GM12878 (cell line): ENCODE measurements around the gene BFSP2. TPM values are rescaled to one million over a fixed set of nuclear protein-coding genes. Genes with fewer than 3 reads are reported as not detected.

Experiments used
- ATAC-seq: fragments of 200-7000 bp; cut with Tn5 transposase; 3 replicates; pipeline ENCODE4 v1.9.1; 2020; ENCODE audit warnings: mild to moderate bottlenecking, moderate library complexity
- BruUV-seq: library from RNA; stranded (reverse); fragments of 400-500 nt; replicated peaks from 2 replicates; lab custom pipeline; 2021; lab: Mats Ljungman, UMichigan
- CTCF ChIA-PET: fragments of 300-600 bp; sonication (Branson Sonifier 250); formaldehyde crosslinking; extraction: SDS; loops from one replicate; lab custom pipeline; 2021; ENCODE audit warnings: inconsistent platforms; lab: Yijun Ruan, JAX
- POLR2A ChIA-PET: fragments of 350-600 bp; formaldehyde crosslinking; extraction: SDS; loops from one replicate; lab custom pipeline; 2021; ENCODE audit warnings: inconsistent platforms; lab: Charles Lee
- RAD21 ChIA-PET: fragments of 300-600 bp; sonication (Branson Sonifier 250); formaldehyde crosslinking; loops from one replicate; lab custom pipeline; 2023; ENCODE audit warnings: antibody characterized with exemption; ENCODE audit not compliant: unreplicated experiment; lab: Charles Lee
- SMC1A ChIA-PET: fragments of 300-600 bp; sonication (Branson Sonifier 250); formaldehyde crosslinking; loops from one replicate; lab custom pipeline; 2023; ENCODE audit not compliant: unreplicated experiment, uncharacterized antibody; lab: Charles Lee
- DNase-seq: peaks from one replicate; pipeline ENCODE4 v3.0.0-alpha.2; 2011; ENCODE audit warnings: low read depth, low spot score
- FAIRE-seq: peaks from 3 replicates; lab custom pipeline; 2011; peaks lifted over from hg19 to GRCh38; lab: Jason Lieb, UNC
- H2AFZ ChIP-seq: 2 replicates; pipeline ENCODE4 v1.6.0; 2011; ENCODE audit warnings: low read depth, low read length, control low read depth; ENCODE audit not compliant: control insufficient read depth
- H3K27ac ChIP-seq: 2 replicates; pipeline ENCODE4 v1.5.1; 2011; ENCODE audit warnings: control low read depth; ENCODE audit not compliant: control insufficient read depth, insufficient read depth
- H3K27me3 ChIP-seq, 2 experiments: replicated peaks in 1 of 2; 2 replicates each; pipeline versions ENCODE4 v1.6.0 to v1.6.1; 2011; ENCODE audit warnings: low read length in 1 of 2; ENCODE audit not compliant: control insufficient read depth in 2 of 2, insufficient read depth in 2 of 2
- H3K36me3 ChIP-seq, 2 experiments: 2 replicates each; pipeline ENCODE4 v1.5.1; 2011; ENCODE audit warnings: low read length in 1 of 2; ENCODE audit not compliant: control insufficient read depth in 2 of 2, insufficient read depth in 2 of 2
- H3K4me1 ChIP-seq: 2 replicates; pipeline ENCODE4 v1.6.1; 2011; ENCODE audit warnings: mild to moderate bottlenecking, low read length, moderate library complexity, mixed read lengths; ENCODE audit not compliant: control insufficient read depth, insufficient read depth
- H3K4me2 ChIP-seq: 2 replicates; pipeline ENCODE4 v1.6.0; 2011; ENCODE audit warnings: control low read depth; ENCODE audit not compliant: control insufficient read depth, insufficient read depth
- H3K4me3 ChIP-seq: fragments of 200-600 bp; sonication (generic); 2 replicates; pipeline ENCODE4 v1.5.1; 2016
- H3K79me2 ChIP-seq: 2 replicates; pipeline ENCODE4 v1.6.0; 2011; ENCODE audit warnings: low read length; ENCODE audit not compliant: control insufficient read depth, insufficient read depth
- H3K9ac ChIP-seq: 2 replicates; pipeline ENCODE4 v1.8.0; 2011; ENCODE audit warnings: low read length, control low read depth, mixed read lengths; ENCODE audit not compliant: control insufficient read depth, insufficient read depth
- H3K9me3 ChIP-seq: replicated peaks from 3 replicates; pipeline ENCODE4 v1.5.1; 2011; ENCODE audit warnings: mild to moderate bottlenecking, low read length; ENCODE audit not compliant: control insufficient read depth, insufficient read depth
- H4K20me1 ChIP-seq: 2 replicates; pipeline ENCODE4 v1.6.0; 2011; ENCODE audit not compliant: control insufficient read depth, insufficient read depth
- BCL11A ChIP-seq: IDR thresholded peaks from 2 replicates; pipeline ENCODE4 v1.6.1; 2011; ENCODE audit warnings: low read depth, low read length
- BCL3 ChIP-seq: IDR thresholded peaks from 2 replicates; pipeline ENCODE4 v1.6.1; 2011; ENCODE audit warnings: borderline replicate concordance, low read depth, mild to moderate bottlenecking, moderate library complexity, low read length; ENCODE audit not compliant: insufficient read depth, poor library complexity, severe bottlenecking
- EGR1 ChIP-seq, 2 experiments: IDR thresholded peaks; 1 replicate in 1 of 2; 2 replicates in 1 of 2; pipeline ENCODE4 v1.6.1; 2011 to 2012; ENCODE audit warnings: low read depth in 2 of 2, low read length in 2 of 2, borderline replicate concordance in 1 of 2, mild to moderate bottlenecking in 1 of 2, moderate library complexity in 1 of 2
- NFXL1 ChIP-seq: fragments of 450-650 bp; IDR thresholded peaks from 2 replicates; pipeline ENCODE4 v1.6.1; 2017; ENCODE audit warnings: antibody characterized with exemption, mild to moderate bottlenecking, borderline replicate concordance
- NKRF ChIP-seq: fragments of 450-650 bp; conservative IDR thresholded peaks from 2 replicates; pipeline ENCODE4 v1.6.1; 2017; ENCODE audit warnings: mild to moderate bottlenecking, moderate library complexity
- NR2F1 ChIP-seq: fragments of 450-650 bp; conservative IDR thresholded peaks from 2 replicates; pipeline ENCODE4 v1.6.1; 2017; ENCODE audit warnings: mild to moderate bottlenecking
- PBX3 ChIP-seq: IDR thresholded peaks from 2 replicates; pipeline ENCODE4 v1.6.1; 2011; ENCODE audit warnings: mild to moderate bottlenecking, low read depth, low read length, moderate library complexity; ENCODE audit not compliant: insufficient replicate concordance
- SKIL ChIP-seq: fragments of 450-650 bp; IDR thresholded peaks from 2 replicates; pipeline ENCODE4 v1.6.1; 2017; ENCODE audit warnings: mild to moderate bottlenecking, low read depth, inconsistent platforms; ENCODE audit not compliant: poor library complexity, severe bottlenecking
- SMARCA5 ChIP-seq: fragments of 450-650 bp; IDR thresholded peaks from 2 replicates; pipeline ENCODE4 v1.6.1; 2017; ENCODE audit warnings: mild to moderate bottlenecking
- SMC3 ChIP-seq: IDR thresholded peaks from 2 replicates; pipeline ENCODE4 v1.6.1; 2011; ENCODE audit warnings: low read length, improper control_type of control experiment, borderline replicate concordance
- YBX1 ChIP-seq: fragments of 450-650 bp; IDR thresholded peaks from 2 replicates; pipeline ENCODE4 v1.6.1; 2016; ENCODE audit warnings: antibody characterized with exemption
- ZNF592 ChIP-seq: fragments of 450-650 bp; IDR thresholded peaks from 2 replicates; pipeline ENCODE4 v1.6.1; 2017; ENCODE audit warnings: mild to moderate bottlenecking, moderate library complexity
- WGBS: methylation state at CpG from one replicate; pipeline ENCODE4 v1.1.6; 2016; ENCODE audit warnings: low lambda C conversion rate; ENCODE audit not compliant: insufficient replicate concordance, insufficient coverage; ENCODE audit errors: missing lambda C conversion rate; 5-methylcytosine and 5-hydroxymethylcytosine counted together
- in situ Hi-C: fragments of 300-500 bp; cut with MboI; formaldehyde crosslinking; loops from 9 replicates; pipeline ENCODE4 v1.14.3; 2018; ENCODE audit warnings: mixed read lengths
- intact Hi-C: fragments of 100-400 bp; cut with micrococcal nuclease; formaldehyde crosslinking; loops from one replicate; pipeline ENCODE4 v1.14.2; 2022; ENCODE audit not compliant: unreplicated experiment
- polyA plus RNA-seq, 11 experiments: library from polyadenylated mRNA; depleted of rRNA in 4 of 11; unstranded in 6 of 11; stranded (reverse) in 5 of 11; fragments of >200 nt; fragmentation: Nextera tagmentation in 4 of 11; fragmentation: Illumina TruSeq in 1 of 11; extraction: Ambion mirVana in 4 of 11; extraction: Trizol in 1 of 11; gene quantifications; 1 replicate in 1 of 11; 2 replicates in 10 of 11; pipeline versions ENCODE4 v1.2.1 to v1.2.3, GENCODE V29; 2011 to 2016; ENCODE audit warnings: inconsistent platforms in 2 of 11, missing spikeins in 2 of 11, low read depth in 1 of 11
- total RNA-seq, 4 experiments: library from RNA; depleted of rRNA in 3 of 4; stranded (reverse); fragments of >200 nt in 3 of 4; fragmentation: Illumina TruSeq in 1 of 4; extraction: Trizol in 1 of 4; gene quantifications; 2 replicates each; pipeline versions ENCODE4 v1.2.1 to v1.2.3, GENCODE V29; 2013 to 2021

Gene BFSP2
- total and polyA plus RNA-seq, 10 of the 15 experiments (the other 5 are each of a cell fraction or from before 2014, with no cell fraction given), result 1.5 to 20.4 (median 7.3) TPM

GRCh38 chr3:133472242-133472641, 72.4 kb downstream of the BFSP2 start:
- 92% methylated on average over 24 of the region's 24 CpGs for whole genome bisulfite sequencing
- TF ChIP-seq SMC3 (no peak), NR2F1 (no peak), EGR1 (IDR thresholded peaks at IDR 0.05; ENCODE audit: borderline replicate concordance in 1 of 2, low read depth in 2 of 2, low read length in 2 of 2) (no peak), SMARCA5 (no peak), PBX3 (no peak), NKRF (no peak), BCL11A (no peak), YBX1 (no peak), SKIL (no peak), ZNF592 (no peak), BCL3 (no peak), NFXL1 (no peak)

More at GRCh38 chr3:133472242-133472641, 72.4 kb downstream of the BFSP2 start:
- intact Hi-C loops, result no loop called here
- H3K4me3 ChIP-seq, result no peak overlapping the region
- POLR2A ChIA-PET, result interaction anchor here (1.0 to 1.7 kb wide), 3 partner anchors 12 to 102 kb away, joined by 3 to 5 read pairs (median 4); partner anchors contain the start of gene CDV3
- H3K4me1 ChIP-seq, result peaks cover 67% of the 10 kb centered on the region
- in situ Hi-C loops, result loop anchor here (25.0 kb wide), 1 partner anchor 1015 kb away; the partner anchor contains the start of genes ANAPC13 and CEP63
- no peak overlapping the region for H3K9ac ChIP-seq
- H2AFZ ChIP-seq, result no peak overlapping the region
- no peak overlapping the region for H3K27ac ChIP-seq
- no peak for ATAC-seq
- no peak for DNase-seq
- H3K79me2 ChIP-seq, result peaks cover 4% of the 10 kb centered on the region
- H3K36me3 ChIP-seq, result no peaks in the 10 kb centered on the region; a peak in 1 of 4 replicates
- no TSS peak for BruUV-seq
- CTCF ChIA-PET, result no interaction called here
- no peaks in the 10 kb centered on the region for H4K20me1 ChIP-seq
- H3K4me2 ChIP-seq, result no peak overlapping the region
- H3K9me3 ChIP-seq, result no peaks in the 10 kb centered on the region
- no peak for FAIRE-seq
- H3K27me3 ChIP-seq, result no peaks in the 10 kb centered on the region
- RAD21 ChIA-PET, result interaction anchor here (0.7 to 1.7 kb wide), 3 partner anchors 8 to 60 kb away, joined by 3 to 5 read pairs (median 3); no protein-coding TSS in a partner anchor
- SMC1A ChIA-PET, result interaction anchor here (1.1 to 20.9 kb wide), 4 partner anchors 7 to 35 kb away, joined by 3 to 380 read pairs (median 62); no protein-coding TSS in a partner anchor
